Measurements from ENCODE around the gene CSRNP3. TPM values are rescaled to one million over a fixed set of nuclear protein-coding genes. Genes with fewer than 3 reads are reported as not detected.

Gene CSRNP3
- total and polyA plus RNA-seq, 7 donors = 0.96 to 6.6 (median 3.9) TPM

DNA sequence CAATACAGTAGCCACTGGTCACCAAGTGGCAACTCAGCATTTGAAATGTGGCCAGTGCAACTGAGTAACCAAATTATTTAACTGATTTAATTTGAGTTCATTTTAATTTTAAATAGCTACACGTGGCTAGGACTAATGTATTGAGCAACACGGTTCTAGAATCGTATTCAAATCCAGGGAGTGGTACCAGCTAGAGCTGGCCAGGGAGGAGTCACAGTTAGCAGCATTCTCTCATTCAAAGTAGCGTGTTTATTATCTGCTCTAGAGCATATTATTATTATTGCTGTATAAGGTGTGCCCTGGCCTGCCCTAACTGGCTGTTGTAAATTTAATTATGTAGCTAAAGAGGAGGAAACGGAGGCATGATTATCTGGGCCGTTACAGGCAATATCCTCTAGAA lies 231.6 kb downstream of the CSRNP3 start:
- no peaks in the 10 kb centered on the region for H3K27me3 ChIP-seq
- TF ChIP-seq EP300 (IDR thresholded peaks at IDR 0.05) = no peak
- no peak for TF ChIP-seq POLR2A (IDR thresholded peaks at IDR 0.05)
- no peak for TF ChIP-seq POLR2AphosphoS5 (IDR thresholded peaks at IDR 0.05)
- TF ChIP-seq, protein P1, sequence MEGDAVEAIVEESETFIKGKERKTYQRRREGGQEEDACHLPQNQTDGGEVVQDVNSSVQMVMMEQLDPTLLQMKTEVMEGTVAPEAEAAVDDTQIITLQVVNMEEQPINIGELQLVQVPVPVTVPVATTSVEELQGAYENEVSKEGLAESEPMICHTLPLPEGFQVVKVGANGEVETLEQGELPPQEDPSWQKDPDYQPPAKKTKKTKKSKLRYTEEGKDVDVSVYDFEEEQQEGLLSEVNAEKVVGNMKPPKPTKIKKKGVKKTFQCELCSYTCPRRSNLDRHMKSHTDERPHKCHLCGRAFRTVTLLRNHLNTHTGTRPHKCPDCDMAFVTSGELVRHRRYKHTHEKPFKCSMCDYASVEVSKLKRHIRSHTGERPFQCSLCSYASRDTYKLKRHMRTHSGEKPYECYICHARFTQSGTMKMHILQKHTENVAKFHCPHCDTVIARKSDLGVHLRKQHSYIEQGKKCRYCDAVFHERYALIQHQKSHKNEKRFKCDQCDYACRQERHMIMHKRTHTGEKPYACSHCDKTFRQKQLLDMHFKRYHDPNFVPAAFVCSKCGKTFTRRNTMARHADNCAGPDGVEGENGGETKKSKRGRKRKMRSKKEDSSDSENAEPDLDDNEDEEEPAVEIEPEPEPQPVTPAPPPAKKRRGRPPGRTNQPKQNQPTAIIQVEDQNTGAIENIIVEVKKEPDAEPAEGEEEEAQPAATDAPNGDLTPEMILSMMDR (IDR thresholded peaks at IDR 0.05) = no peak
- no peak overlapping the region for H3K27ac ChIP-seq
- no peaks in the 10 kb centered on the region for H3K36me3 ChIP-seq
- H3K4me3 ChIP-seq = no peak overlapping the region
- DNase-seq = no peak
- intact Hi-C loops (cut with DNase I) = no loop called here
- no peaks in the 10 kb centered on the region for H3K4me1 ChIP-seq
- WGBS, 2 donors = 15 to 67% methylated on average over 6 of the region's 6 CpGs
- no peaks in the 10 kb centered on the region for H3K9me3 ChIP-seq

DNA sequence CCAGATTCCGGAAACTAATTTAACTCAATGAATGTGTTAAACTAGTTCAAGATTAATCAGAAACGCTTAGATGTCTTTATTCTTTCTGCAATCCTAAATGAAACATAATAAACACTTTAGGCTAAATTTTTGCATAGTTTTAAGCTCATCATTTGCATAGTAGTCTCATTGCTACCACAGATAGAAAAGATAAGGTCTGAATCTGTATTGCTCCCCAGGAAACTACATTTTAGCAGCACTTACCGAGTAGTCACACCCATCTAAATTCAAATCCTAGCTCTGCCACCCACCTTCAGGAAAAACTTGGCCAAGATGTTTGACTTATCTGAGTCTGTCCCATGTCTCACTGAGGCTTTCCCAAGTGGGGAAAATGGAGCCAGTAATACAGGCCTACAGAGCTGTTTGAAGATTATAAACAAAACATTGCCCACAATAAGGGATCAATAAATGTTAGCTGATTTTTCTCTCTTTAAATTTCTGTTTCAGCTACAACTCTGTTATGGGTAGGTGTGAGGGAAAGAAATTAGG lies 237.5 kb downstream of the CSRNP3 start:
- 87 to 90% methylated on average over 3 of the region's 3 CpGs for WGBS, 2 donors
- no peaks in the 10 kb centered on the region for H3K27me3 ChIP-seq
- H3K9me3 ChIP-seq = no peaks in the 10 kb centered on the region
- no peaks in the 10 kb centered on the region for H3K36me3 ChIP-seq
- no peak for TF ChIP-seq POLR2AphosphoS5 (IDR thresholded peaks at IDR 0.05)
- TF ChIP-seq POLR2A (IDR thresholded peaks at IDR 0.05) = no peak
- TF ChIP-seq EP300 (IDR thresholded peaks at IDR 0.05) = no peak
- TF ChIP-seq, protein P1 (IDR thresholded peaks at IDR 0.05) = no peak
- intact Hi-C loops (cut with DNase I) = no loop called here
- no peak for DNase-seq
- no peak overlapping the region for H3K27ac ChIP-seq
- H3K4me3 ChIP-seq = no peak overlapping the region
- H3K4me1 ChIP-seq = no peaks in the 10 kb centered on the region

DNA sequence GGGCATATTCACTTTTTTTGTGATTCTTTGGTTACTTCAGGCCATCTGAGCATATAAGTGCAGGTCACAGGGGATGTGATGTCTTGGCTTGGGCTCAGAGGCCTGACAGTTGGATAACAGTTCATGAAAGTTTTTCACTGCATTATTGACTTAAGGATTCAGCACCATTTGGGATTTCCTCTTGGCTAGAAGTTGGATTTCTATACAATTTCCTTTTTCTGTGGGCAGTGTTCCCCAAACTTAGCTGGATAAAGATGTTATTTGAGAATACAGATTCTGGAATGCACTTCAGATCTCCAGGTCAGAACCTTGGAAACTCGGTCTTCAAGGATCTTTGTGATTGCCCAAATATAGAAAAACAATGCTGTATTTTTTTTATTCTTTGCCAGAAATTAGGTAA lies 246.6 kb downstream of the CSRNP3 start:
- H3K4me1 ChIP-seq = no peaks in the 10 kb centered on the region
- intact Hi-C loops (cut with DNase I) = no loop called here
- no peak overlapping the region for H3K4me3 ChIP-seq
- no peaks in the 10 kb centered on the region for H3K36me3 ChIP-seq
- TF ChIP-seq, protein P1 (IDR thresholded peaks at IDR 0.05) = no peak
- TF ChIP-seq POLR2AphosphoS5 (IDR thresholded peaks at IDR 0.05) (no peak), POLR2A (IDR thresholded peaks at IDR 0.05) (no peak), EP300 (IDR thresholded peaks at IDR 0.05) (no peak)
- no peak overlapping the region for H3K27ac ChIP-seq
- DNase-seq = no peak
- 84 to 88% methylated on average over 1 of the region's 1 CpG for WGBS, 2 donors
- H3K9me3 ChIP-seq = no peaks in the 10 kb centered on the region
- H3K27me3 ChIP-seq = no peaks in the 10 kb centered on the region

DNA sequence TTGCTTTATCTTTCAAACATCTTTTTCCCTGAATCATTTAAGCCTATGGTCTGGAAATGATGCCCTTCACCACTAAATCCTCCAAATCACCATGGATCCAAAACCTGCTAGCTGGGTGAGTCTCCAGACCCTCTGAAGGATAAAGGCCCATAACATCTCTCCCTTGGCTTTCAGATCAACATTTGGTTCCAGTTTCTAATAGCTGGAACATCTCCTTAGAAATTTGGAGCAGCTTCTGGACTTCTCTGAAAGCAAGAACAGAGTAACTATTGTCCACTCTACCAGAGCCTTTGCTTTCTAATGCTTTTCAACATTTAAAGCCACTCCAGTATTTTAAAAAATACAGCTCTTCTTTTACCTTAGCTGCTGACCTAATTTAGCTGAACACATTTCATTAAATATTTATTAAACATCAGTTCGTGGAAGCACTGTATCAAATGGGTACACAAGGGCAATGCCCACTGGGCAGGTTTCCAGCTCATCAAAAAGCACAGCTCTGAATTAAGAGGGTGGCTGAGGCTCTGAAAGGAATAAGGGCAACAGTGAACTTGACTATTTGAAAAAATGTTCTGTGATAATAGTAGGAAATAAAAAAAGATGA lies 249.2 kb downstream of the CSRNP3 start:
- Histone ChIP-seq H3K27ac (no peak overlapping the region), H3K27me3 (no peaks in the 10 kb centered on the region), H3K36me3 (no peaks in the 10 kb centered on the region), H3K9me3 (no peaks in the 10 kb centered on the region), H3K4me1 (no peaks in the 10 kb centered on the region), H3K4me3 (no peak overlapping the region)
- WGBS, 2 donors = 26 to 68% methylated on average over 1 of the region's 1 CpG
- intact Hi-C loops (cut with DNase I) = no loop called here
- TF ChIP-seq EP300 (IDR thresholded peaks at IDR 0.05) (no peak), POLR2A (IDR thresholded peaks at IDR 0.05) (no peak), POLR2AphosphoS5 (IDR thresholded peaks at IDR 0.05) (no peak)
- TF ChIP-seq, protein P1 (IDR thresholded peaks at IDR 0.05) = no peak
- DNase-seq = no peak

DNA sequence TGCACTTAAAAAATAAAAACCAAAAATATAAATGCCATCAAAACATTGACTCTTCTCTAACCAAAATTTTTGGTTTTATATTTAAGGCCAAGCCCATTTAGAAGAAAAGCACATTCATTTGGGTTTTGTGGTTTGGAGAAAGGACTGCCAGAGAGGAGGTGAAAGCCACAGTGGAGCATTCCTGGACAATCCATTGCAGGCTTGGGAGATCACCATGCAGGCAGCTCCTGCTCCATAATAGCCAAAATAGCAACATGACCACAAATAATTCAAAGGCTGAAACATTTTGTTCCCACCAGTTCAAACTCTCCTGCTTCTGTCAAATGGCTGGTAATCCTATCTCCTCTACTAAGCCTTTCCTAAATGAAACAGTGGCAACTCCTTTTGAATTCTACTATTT lies 251.0 kb downstream of the CSRNP3 start:
- H3K4me1 ChIP-seq = no peaks in the 10 kb centered on the region
- H3K4me3 ChIP-seq = no peak overlapping the region
- DNase-seq = no peak
- H3K27ac ChIP-seq = no peak overlapping the region
- H3K27me3 ChIP-seq = no peaks in the 10 kb centered on the region
- no peak for TF ChIP-seq POLR2A (IDR thresholded peaks at IDR 0.05)
- TF ChIP-seq EP300 (IDR thresholded peaks at IDR 0.05) = no peak
- no peak for TF ChIP-seq POLR2AphosphoS5 (IDR thresholded peaks at IDR 0.05)
- TF ChIP-seq, protein P1 (IDR thresholded peaks at IDR 0.05) = no peak
- intact Hi-C loops (cut with DNase I) = no loop called here
- no peaks in the 10 kb centered on the region for H3K9me3 ChIP-seq
- H3K36me3 ChIP-seq = no peaks in the 10 kb centered on the region

Measured in sigmoid colon (tissue), 7 donors.